Choroid plexus epithelial cell (primary cell): ENCODE data around the gene MICU2.

Experiments used
- DNase-seq: peaks from one replicate; pipeline ENCODE4 v3.0.0-alpha.2; 2010; ENCODE audit warnings: low read depth
- H3K4me3 ChIP-seq: 2 replicates; pipeline ENCODE4 v1.5.1; 2011; ENCODE audit warnings: low read depth, mild to moderate bottlenecking, control low read depth, low read length, moderate library complexity
- TF ChIP-seq, protein P1 (sequence below): conservative IDR thresholded peaks from 2 replicates; pipeline ENCODE4 v1.5.1; 2011; ENCODE audit warnings: low read depth, mild to moderate bottlenecking, control low read depth, inconsistent platforms, low read length, moderate library complexity

MICU2 gene

DNA sequence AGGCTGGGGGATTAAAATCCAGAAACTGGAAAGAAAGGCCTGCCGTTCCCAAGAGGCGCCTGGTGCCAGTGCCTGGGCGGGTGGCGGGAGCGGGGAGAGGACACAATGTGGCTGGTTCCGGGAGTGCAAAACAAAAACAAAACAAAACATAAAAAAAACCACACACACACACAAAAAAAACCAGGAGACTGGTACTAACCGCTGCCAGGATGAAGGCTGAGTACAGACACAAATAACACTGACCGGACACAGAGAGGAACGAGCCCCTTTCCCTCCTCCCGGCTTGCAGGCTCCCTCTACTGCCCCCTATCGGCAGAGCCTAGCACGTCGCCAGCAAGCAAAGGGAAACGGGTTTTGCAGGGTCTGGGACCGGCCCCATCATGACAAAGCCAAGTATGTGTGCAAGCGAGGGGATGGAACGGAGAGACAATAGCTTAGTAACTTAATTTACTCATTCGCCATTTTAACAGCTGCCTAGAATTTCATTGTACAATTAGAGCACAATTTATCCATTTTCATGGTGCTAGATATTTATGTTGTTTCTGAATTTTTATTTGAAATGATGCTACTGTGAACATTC lies 127.0 kb downstream of the MICU2 start:
- TF ChIP-seq, protein P1, sequence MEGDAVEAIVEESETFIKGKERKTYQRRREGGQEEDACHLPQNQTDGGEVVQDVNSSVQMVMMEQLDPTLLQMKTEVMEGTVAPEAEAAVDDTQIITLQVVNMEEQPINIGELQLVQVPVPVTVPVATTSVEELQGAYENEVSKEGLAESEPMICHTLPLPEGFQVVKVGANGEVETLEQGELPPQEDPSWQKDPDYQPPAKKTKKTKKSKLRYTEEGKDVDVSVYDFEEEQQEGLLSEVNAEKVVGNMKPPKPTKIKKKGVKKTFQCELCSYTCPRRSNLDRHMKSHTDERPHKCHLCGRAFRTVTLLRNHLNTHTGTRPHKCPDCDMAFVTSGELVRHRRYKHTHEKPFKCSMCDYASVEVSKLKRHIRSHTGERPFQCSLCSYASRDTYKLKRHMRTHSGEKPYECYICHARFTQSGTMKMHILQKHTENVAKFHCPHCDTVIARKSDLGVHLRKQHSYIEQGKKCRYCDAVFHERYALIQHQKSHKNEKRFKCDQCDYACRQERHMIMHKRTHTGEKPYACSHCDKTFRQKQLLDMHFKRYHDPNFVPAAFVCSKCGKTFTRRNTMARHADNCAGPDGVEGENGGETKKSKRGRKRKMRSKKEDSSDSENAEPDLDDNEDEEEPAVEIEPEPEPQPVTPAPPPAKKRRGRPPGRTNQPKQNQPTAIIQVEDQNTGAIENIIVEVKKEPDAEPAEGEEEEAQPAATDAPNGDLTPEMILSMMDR: peak; percentile 99
- H3K4me3 ChIP-seq: peak overlapping the region; percentile 56
- peak; percentile 90 for DNase-seq

DNA sequence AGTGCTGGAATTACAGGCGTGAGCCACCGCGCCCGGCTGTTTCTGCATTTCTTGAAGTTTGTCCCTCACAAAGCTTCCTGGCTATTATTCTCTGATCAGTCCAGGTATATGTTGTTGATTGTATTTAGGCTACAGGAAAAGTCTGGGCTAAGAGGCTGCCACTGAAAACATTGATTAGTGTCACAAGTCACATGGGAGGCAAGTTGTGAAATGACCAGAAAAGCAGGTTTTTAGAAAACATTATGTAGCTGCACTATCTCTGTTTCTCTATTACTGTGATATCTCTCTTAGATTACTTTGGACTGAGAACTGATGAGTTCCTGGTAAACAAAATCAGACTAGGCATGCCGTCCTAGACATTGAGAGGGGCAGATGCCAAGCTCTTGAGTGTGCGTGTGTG lies 128.9 kb downstream of the MICU2 start:
- no peak overlapping the region for H3K4me3 ChIP-seq
- TF ChIP-seq, protein P1: no peak
- no peak for DNase-seq

- no peak overlapping the region for H3K4me3 ChIP-seq
- TF ChIP-seq, protein P1: no peak
These were observed 133.2 kb downstream of the MICU2 start for GRCh38 chr13:21470785-21471184.

DNA sequence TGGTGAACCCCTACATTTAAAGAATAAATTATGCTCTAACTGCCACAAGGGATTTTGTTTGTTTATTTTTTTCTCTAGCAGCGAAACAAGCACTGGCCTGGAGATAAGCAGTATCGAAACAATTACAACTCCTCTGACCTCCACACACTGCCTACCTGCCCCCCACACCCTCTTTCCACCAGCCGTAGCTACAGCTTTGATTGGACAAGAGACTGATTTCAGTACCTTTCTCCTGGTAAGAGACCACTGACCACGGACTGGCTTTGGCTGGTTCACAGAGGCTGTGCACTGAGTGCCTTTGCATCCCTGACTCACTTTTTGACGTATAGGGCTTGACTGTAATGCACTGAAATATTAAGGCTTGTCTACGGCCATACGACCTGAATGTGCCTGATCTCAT lies 137.4 kb downstream of the MICU2 start:
- H3K4me3 ChIP-seq: no peak overlapping the region
- TF ChIP-seq, protein P1: no peak
- DNase-seq: no peak

More at GRCh38 chr13:21470785-21471184, 133.2 kb downstream of the MICU2 start:
- DNase-seq: no peak

GRCh38 chr13:21465710-21466160 lies 138.2 kb downstream of the MICU2 start:
- TF ChIP-seq, protein P1: no peak
- no peak for DNase-seq
- no peak overlapping the region for H3K4me3 ChIP-seq

GRCh38 chr13:21463424-21463823 lies 140.5 kb downstream of the MICU2 start:
- no peak for DNase-seq

More at GRCh38 chr13:21463424-21463823, 140.5 kb downstream of the MICU2 start:
- H3K4me3 ChIP-seq: no peak overlapping the region
- TF ChIP-seq, protein P1: no peak
